DMS79 treated with DMSO at 0.1 percent for 48 hours (cell line): Measurements from ENCODE around the gene TRAK1.
A peak's percentile ranks its signal among the peaks of the same experiment; 100 is the strongest.

Source experiments
- DNase-seq: peaks from one replicate; lab custom pipeline; 2025; lab: John Stamatoyannopoulos, UW

The TRAK1 gene

GRCh38 chr3:42067326-42067725, 23.8 kb upstream of the TRAK1 start:
- DNase-seq: no peak

GRCh38 chr3:42068303-42069088, 22.7 kb upstream of the TRAK1 start:
- no peak for DNase-seq

GRCh38 chr3:42070089-42070488, 21.1 kb upstream of the TRAK1 start:
- DNase-seq: no peak

- DNase-seq: no peak
Measured at GRCh38 chr3:42070524-42070923, 20.6 kb upstream of the TRAK1 start.

GRCh38 chr3:42071904-42072812, 19.0 kb upstream of the TRAK1 start:
- DNase-seq: peak; percentile 27

- no peak for DNase-seq
Measured at GRCh38 chr3:42072831-42073301, 18.3 kb upstream of the TRAK1 start.

- DNase-seq: no peak
Measured at GRCh38 chr3:42077785-42078184, 13.4 kb upstream of the TRAK1 start.

- DNase-seq: no peak
Measured at GRCh38 chr3:42078677-42079076, 12.5 kb upstream of the TRAK1 start.

GRCh38 chr3:42079701-42080452, 11.3 kb upstream of the TRAK1 start:
- DNase-seq: no peak

GRCh38 chr3:42080453-42080872, 10.7 kb upstream of the TRAK1 start:
- DNase-seq: no peak

GRCh38 chr3:42081838-42082473, 9.2 kb upstream of the TRAK1 start:
- DNase-seq: no peak

- DNase-seq: no peak
Measured at GRCh38 chr3:42084586-42084985, 6.6 kb upstream of the TRAK1 start.

- no peak for DNase-seq
Measured at GRCh38 chr3:42085641-42086376, 5.3 kb upstream of the TRAK1 start.

GRCh38 chr3:42088803-42089530, 2.2 kb upstream of the TRAK1 start:
- peak; percentile 59 for DNase-seq

GRCh38 chr3:42092006-42092405, 849 bp downstream of the TRAK1 start:
- DNase-seq: no peak

GRCh38 chr3:42094128-42094527, 3.0 kb downstream of the TRAK1 start:
- DNase-seq: no peak

GRCh38 chr3:42094691-42095391, 3.7 kb downstream of the TRAK1 start:
- DNase-seq: no peak

GRCh38 chr3:42095540-42095939, 4.4 kb downstream of the TRAK1 start:
- DNase-seq: no peak

GRCh38 chr3:42096796-42097565, 5.8 kb downstream of the TRAK1 start:
- no peak for DNase-seq
